ENCODE measurements around the gene TPM4.
A peak's percentile ranks its signal among the peaks of the same experiment; 100 is the strongest.

The TPM4 gene

GRCh38 chr19:16052353-16052752, 23.9 kb upstream of the TPM4 start:
- Mint-ChIP-seq H3K36me3 (ENCODE audit: low read depth) (no peaks in the 10 kb centered on the region), H3K27me3 (no peaks in the 10 kb centered on the region), H3K4me3 (no peak overlapping the region), H3K4me1 (ENCODE audit: low read depth) (peaks cover 7% of the 10 kb centered on the region), H3K9me3 (peaks cover 6% of the 10 kb centered on the region), H3K27ac (no peak overlapping the region)
- DNase-seq: no peak

- H3K27ac Mint-ChIP-seq: no peak overlapping the region
- no peak overlapping the region for H3K4me3 Mint-ChIP-seq
- H3K36me3 Mint-ChIP-seq (ENCODE audit: low read depth): no peaks in the 10 kb centered on the region
- H3K27me3 Mint-ChIP-seq: no peaks in the 10 kb centered on the region
- no peak for DNase-seq
- peaks cover 5% of the 10 kb centered on the region for H3K4me1 Mint-ChIP-seq (ENCODE audit: low read depth)
- H3K9me3 Mint-ChIP-seq: peaks cover 6% of the 10 kb centered on the region
Measured at GRCh38 chr19:16057062-16057461, 19.2 kb upstream of the TPM4 start.

GRCh38 chr19:16060294-16060693, 16.0 kb upstream of the TPM4 start:
- no peak overlapping the region for H3K27ac Mint-ChIP-seq
- H3K9me3 Mint-ChIP-seq: peaks cover 6% of the 10 kb centered on the region
- H3K36me3 Mint-ChIP-seq (ENCODE audit: low read depth): no peaks in the 10 kb centered on the region
- no peak for DNase-seq
- no peaks in the 10 kb centered on the region for H3K27me3 Mint-ChIP-seq
- no peak overlapping the region for H3K4me3 Mint-ChIP-seq
- H3K4me1 Mint-ChIP-seq (ENCODE audit: low read depth): peaks cover 26% of the 10 kb centered on the region

GRCh38 chr19:16061943-16062342, 14.4 kb upstream of the TPM4 start:
- Mint-ChIP-seq H3K4me1 (ENCODE audit: low read depth) (peaks cover 33% of the 10 kb centered on the region), H3K27ac (peak overlapping the region; percentile 16), H3K27me3 (no peaks in the 10 kb centered on the region), H3K4me3 (no peak overlapping the region), H3K9me3 (no peaks in the 10 kb centered on the region), H3K36me3 (ENCODE audit: low read depth) (no peaks in the 10 kb centered on the region)
- DNase-seq: no peak

GRCh38 chr19:16062789-16063188, 13.5 kb upstream of the TPM4 start:
- no peaks in the 10 kb centered on the region for H3K9me3 Mint-ChIP-seq
- no peak overlapping the region for H3K27ac Mint-ChIP-seq
- DNase-seq: peak; percentile 83
- peaks cover 33% of the 10 kb centered on the region for H3K4me1 Mint-ChIP-seq (ENCODE audit: low read depth)
- H3K4me3 Mint-ChIP-seq: no peak overlapping the region
- no peaks in the 10 kb centered on the region for H3K27me3 Mint-ChIP-seq
- H3K36me3 Mint-ChIP-seq (ENCODE audit: low read depth): no peaks in the 10 kb centered on the region

- Mint-ChIP-seq H3K27me3 (no peaks in the 10 kb centered on the region), H3K27ac (no peak overlapping the region), H3K4me3 (no peak overlapping the region), H3K9me3 (no peaks in the 10 kb centered on the region), H3K4me1 (ENCODE audit: low read depth) (peaks cover 33% of the 10 kb centered on the region), H3K36me3 (ENCODE audit: low read depth) (no peaks in the 10 kb centered on the region)
- DNase-seq: no peak
Measured at GRCh38 chr19:16064209-16064889, 11.9 kb upstream of the TPM4 start.

- no peaks in the 10 kb centered on the region for H3K9me3 Mint-ChIP-seq
- H3K36me3 Mint-ChIP-seq (ENCODE audit: low read depth): no peaks in the 10 kb centered on the region
- H3K4me3 Mint-ChIP-seq: no peak overlapping the region
- peaks cover 32% of the 10 kb centered on the region for H3K4me1 Mint-ChIP-seq (ENCODE audit: low read depth)
- DNase-seq: peak; percentile 59
- no peaks in the 10 kb centered on the region for H3K27me3 Mint-ChIP-seq
- H3K27ac Mint-ChIP-seq: peak overlapping the region; percentile 10
Measured at GRCh38 chr19:16066611-16067104, 9.6 kb upstream of the TPM4 start.

- Mint-ChIP-seq H3K9me3 (no peaks in the 10 kb centered on the region), H3K36me3 (ENCODE audit: low read depth) (no peaks in the 10 kb centered on the region), H3K4me3 (no peak overlapping the region), H3K27me3 (no peaks in the 10 kb centered on the region), H3K27ac (no peak overlapping the region), H3K4me1 (ENCODE audit: low read depth) (peaks cover 31% of the 10 kb centered on the region)
- DNase-seq: no peak
Measured at GRCh38 chr19:16067205-16067938, 8.9 kb upstream of the TPM4 start.

- no peaks in the 10 kb centered on the region for H3K36me3 Mint-ChIP-seq (ENCODE audit: low read depth)
- no peak overlapping the region for H3K27ac Mint-ChIP-seq
- H3K27me3 Mint-ChIP-seq: no peaks in the 10 kb centered on the region
- DNase-seq: no peak
- H3K4me3 Mint-ChIP-seq: no peak overlapping the region
- no peaks in the 10 kb centered on the region for H3K9me3 Mint-ChIP-seq
- H3K4me1 Mint-ChIP-seq (ENCODE audit: low read depth): peaks cover 32% of the 10 kb centered on the region
Measured at GRCh38 chr19:16068696-16069259, 7.5 kb upstream of the TPM4 start.

GRCh38 chr19:16069813-16070365, 6.4 kb upstream of the TPM4 start:
- Mint-ChIP-seq H3K4me3 (no peak overlapping the region), H3K36me3 (ENCODE audit: low read depth) (no peaks in the 10 kb centered on the region), H3K27me3 (no peaks in the 10 kb centered on the region), H3K4me1 (ENCODE audit: low read depth) (peaks cover 35% of the 10 kb centered on the region), H3K27ac (no peak overlapping the region), H3K9me3 (no peaks in the 10 kb centered on the region)
- DNase-seq: no peak

- no peaks in the 10 kb centered on the region for H3K9me3 Mint-ChIP-seq
- peaks cover under 1% of the 10 kb centered on the region for H3K36me3 Mint-ChIP-seq (ENCODE audit: low read depth)
- peaks cover 41% of the 10 kb centered on the region for H3K4me1 Mint-ChIP-seq (ENCODE audit: low read depth)
- H3K27me3 Mint-ChIP-seq: no peaks in the 10 kb centered on the region
- no peak overlapping the region for H3K4me3 Mint-ChIP-seq
- no peak overlapping the region for H3K27ac Mint-ChIP-seq
- peak; percentile 82 for DNase-seq
Measured at GRCh38 chr19:16070366-16070990, 5.8 kb upstream of the TPM4 start.

- no peak overlapping the region for H3K27ac Mint-ChIP-seq
- peaks cover 43% of the 10 kb centered on the region for H3K4me1 Mint-ChIP-seq (ENCODE audit: low read depth)
Measured at GRCh38 chr19:16071072-16071691, 5.1 kb upstream of the TPM4 start.

GRCh38 chr19:16073481-16073880, 2.8 kb upstream of the TPM4 start:
- no peak overlapping the region for H3K4me3 Mint-ChIP-seq
- no peaks in the 10 kb centered on the region for H3K9me3 Mint-ChIP-seq
- no peaks in the 10 kb centered on the region for H3K27me3 Mint-ChIP-seq
- H3K36me3 Mint-ChIP-seq (ENCODE audit: low read depth): peaks cover 20% of the 10 kb centered on the region
- H3K27ac Mint-ChIP-seq: peak overlapping the region; percentile 89
- DNase-seq: no peak
- peaks cover 43% of the 10 kb centered on the region for H3K4me1 Mint-ChIP-seq (ENCODE audit: low read depth)

More at GRCh38 chr19:16071072-16071691, 5.1 kb upstream of the TPM4 start:
- Mint-ChIP-seq H3K27me3 (no peaks in the 10 kb centered on the region), H3K36me3 (ENCODE audit: low read depth) (peaks cover 6% of the 10 kb centered on the region), H3K4me3 (no peak overlapping the region), H3K9me3 (no peaks in the 10 kb centered on the region)
- DNase-seq: no peak

GRCh38 chr19:16073988-16074387, 2.3 kb upstream of the TPM4 start:
- no peaks in the 10 kb centered on the region for H3K27me3 Mint-ChIP-seq
- peak overlapping the region; percentile 90 for H3K4me3 Mint-ChIP-seq
- peak overlapping the region; percentile 89 for H3K27ac Mint-ChIP-seq
- H3K4me1 Mint-ChIP-seq (ENCODE audit: low read depth): peaks cover 47% of the 10 kb centered on the region
- H3K36me3 Mint-ChIP-seq (ENCODE audit: low read depth): peaks cover 25% of the 10 kb centered on the region
- no peak for DNase-seq
- no peaks in the 10 kb centered on the region for H3K9me3 Mint-ChIP-seq
